Breast epithelium (tissue), 3 donors: ENCODE results near the gene MMP26.

ENCODE experiments used
- CTCF ChIP-seq, 3 donors: fragments of 450-650 bp; IDR thresholded peaks; one replicate each; pipeline ENCODE4 v1.5.1; 2016 to 2017; ENCODE audit warnings: antibody characterized with exemption in 3 of 3, mild to moderate bottlenecking in 3 of 3, moderate library complexity in 3 of 3
- POLR2A ChIP-seq: fragments of 450-650 bp; IDR thresholded peaks from one replicate; pipeline ENCODE4 v1.6.1; 2016; ENCODE audit warnings: antibody characterized with exemption, mild to moderate bottlenecking, moderate library complexity
- POLR2AphosphoS5 ChIP-seq, 3 donors: sonication (generic); formaldehyde crosslinking; IDR thresholded peaks; one replicate each; pipeline ENCODE4 v1.6.1; 2017; ENCODE audit warnings: antibody characterized with exemption in 3 of 3

- TF ChIP-seq POLR2A (no peak), CTCF (IDR thresholded peaks at IDR 0.05) (no peak), POLR2AphosphoS5 (IDR thresholded peaks at IDR 0.05) (no peak)
Observed at GRCh38 chr11:4695442-4695841, 9.1 kb upstream of the MMP26 start.
